K562 (cell line): ENCODE measurements around the gene ZDHHC18. TPM values are rescaled to one million over a fixed set of nuclear protein-coding genes. Genes with fewer than 3 reads are reported as not detected.

Experiments used
- CREB3 ChIP-seq: fragments of 450-650 bp; conservative IDR thresholded peaks from 2 replicates; pipeline ENCODE4 v1.6.1; 2016; ENCODE audit warnings: missing genetic modification characterization, low read depth, mild to moderate bottlenecking, missing compliant biosample characterization, moderate library complexity
- FOXM1 ChIP-seq, 2 experiments: fragments of 450-650 bp in 1 of 2; sonication (generic) in 1 of 2; formaldehyde crosslinking in 1 of 2; IDR thresholded peaks; 2 replicates each; pipeline versions ENCODE4 v1.6.1 to v1.9.0; 2017 to 2022; ENCODE audit warnings: low read depth in 2 of 2, mild to moderate bottlenecking in 2 of 2, missing genetic modification reagents in 1 of 2, moderate library complexity in 1 of 2
- GATA2 ChIP-seq: sonication (generic); formaldehyde crosslinking; IDR thresholded peaks from 2 replicates; pipeline ENCODE4 v1.4.0; 2020; ENCODE audit warnings: mild to moderate bottlenecking, missing genetic modification reagents
- HDAC1 ChIP-seq, 2 experiments: fragments of 450-650 bp; IDR thresholded peaks; 2 replicates each; pipeline ENCODE4 v1.6.1; 2016 to 2017; ENCODE audit warnings: inconsistent platforms in 1 of 2, mild to moderate bottlenecking in 1 of 2, moderate library complexity in 1 of 2
- HMGXB4 ChIP-seq: sonication (generic); formaldehyde crosslinking; IDR thresholded peaks from 2 replicates; pipeline ENCODE4 v1.8.1; 2023; ENCODE audit warnings: mild to moderate bottlenecking, missing genetic modification reagents
- LEF1 ChIP-seq: fragments of 450-650 bp; IDR thresholded peaks from 2 replicates; pipeline ENCODE4 v1.6.1; 2016; ENCODE audit warnings: mild to moderate bottlenecking
- MNT ChIP-seq, 2 experiments: fragments of 450-650 bp; conservative IDR thresholded peaks; 2 replicates each; pipeline ENCODE4 v1.6.1; 2017; ENCODE audit warnings: mild to moderate bottlenecking in 2 of 2, moderate library complexity in 2 of 2
- SMAD4 ChIP-seq: fragments of 250-450 bp; sonication (Bioruptor Pico); conservative IDR thresholded peaks from 2 replicates; pipeline ENCODE4 v1.8.0; 2021; ENCODE audit warnings: inconsistent platforms, mild to moderate bottlenecking, moderate library complexity
- TRIM24 ChIP-seq, 2 experiments: fragments of 450-650 bp; IDR thresholded peaks; 2 replicates each; pipeline ENCODE4 v1.6.1; 2016
- polyA plus RNA-seq, 8 experiments: library from polyadenylated mRNA; depleted of rRNA in 4 of 8; stranded (reverse) in 5 of 8; unstranded in 3 of 8; fragments of >200 nt; fragmentation: Nextera tagmentation in 2 of 8; fragmentation: Illumina TruSeq in 1 of 8; extraction: Ambion mirVana in 2 of 8; extraction: Trizol in 1 of 8; gene quantifications; 2 replicates each; pipeline versions ENCODE4 v1.2.1 to v1.2.3, GENCODE V29; 2011 to 2014; ENCODE audit warnings: inconsistent platforms in 1 of 8, missing spikeins in 1 of 8
- total RNA-seq, 7 experiments: library from RNA; depleted of rRNA in 6 of 7; stranded (reverse); fragments of >200 nt in 6 of 7; fragmentation: Illumina TruSeq in 2 of 7; extraction: Trizol in 2 of 7; gene quantifications; 2 replicates each; pipeline versions ENCODE4 v1.2.1 to v1.2.3, GENCODE V29; 2011 to 2021; ENCODE audit warnings: low replicate concordance in 1 of 7

Gene ZDHHC18
- total and polyA plus RNA-seq, 9 of the 15 experiments (the other 6 are each of a cell fraction or from before 2014, with no cell fraction given) = 0.42 to 35.6 (median 15.8) TPM

GRCh38 chr1:26791626-26792025 is 34.9 kb upstream of the ZDHHC18 start (continued):
- TF ChIP-seq HMGXB4 (CRISPR knock-in tag) = no peak
- TF ChIP-seq HDAC1 (IDR thresholded peaks at IDR 0.05) = peak; percentile 15 to 87; a peak in 3 of 4 replicates
- peak; percentile 96 to 97 for TF ChIP-seq TRIM24 (IDR thresholded peaks at IDR 0.05)
- peak; percentile 79; the same call in 1 of the 2 replicates for TF ChIP-seq SMAD4 (CRISPR knock-in tag)
- TF ChIP-seq MNT (conservative IDR thresholded peaks at IDR 0.05) = peak; percentile 39 to 79; a peak in 3 of 4 replicates
- TF ChIP-seq GATA2 = peak; percentile 97
- TF ChIP-seq FOXM1 (IDR thresholded peaks at IDR 0.05; ENCODE audit: low read depth) = peak; percentile 96
- no peak for TF ChIP-seq FOXM1 (CRISPR knock-in tag; IDR thresholded peaks at IDR 0.05; ENCODE audit: low read depth)
- peak; percentile 89 for TF ChIP-seq LEF1
- TF ChIP-seq CREB3 = 0 out of 2 replicates have a peak, but pooled peaks have one; percentile 49
